ENCODE measurements around the gene ALKBH7.

GRCh38 chr19:6376512-6377190, 4.1 kb downstream of the ALKBH7 start:
- TF ChIP-seq, protein P1, sequence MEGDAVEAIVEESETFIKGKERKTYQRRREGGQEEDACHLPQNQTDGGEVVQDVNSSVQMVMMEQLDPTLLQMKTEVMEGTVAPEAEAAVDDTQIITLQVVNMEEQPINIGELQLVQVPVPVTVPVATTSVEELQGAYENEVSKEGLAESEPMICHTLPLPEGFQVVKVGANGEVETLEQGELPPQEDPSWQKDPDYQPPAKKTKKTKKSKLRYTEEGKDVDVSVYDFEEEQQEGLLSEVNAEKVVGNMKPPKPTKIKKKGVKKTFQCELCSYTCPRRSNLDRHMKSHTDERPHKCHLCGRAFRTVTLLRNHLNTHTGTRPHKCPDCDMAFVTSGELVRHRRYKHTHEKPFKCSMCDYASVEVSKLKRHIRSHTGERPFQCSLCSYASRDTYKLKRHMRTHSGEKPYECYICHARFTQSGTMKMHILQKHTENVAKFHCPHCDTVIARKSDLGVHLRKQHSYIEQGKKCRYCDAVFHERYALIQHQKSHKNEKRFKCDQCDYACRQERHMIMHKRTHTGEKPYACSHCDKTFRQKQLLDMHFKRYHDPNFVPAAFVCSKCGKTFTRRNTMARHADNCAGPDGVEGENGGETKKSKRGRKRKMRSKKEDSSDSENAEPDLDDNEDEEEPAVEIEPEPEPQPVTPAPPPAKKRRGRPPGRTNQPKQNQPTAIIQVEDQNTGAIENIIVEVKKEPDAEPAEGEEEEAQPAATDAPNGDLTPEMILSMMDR (IDR thresholded peaks at IDR 0.05), result no peak
- no peak for TF ChIP-seq POLR2AphosphoS5 (IDR thresholded peaks at IDR 0.05)
- no peak for TF ChIP-seq POLR2A (IDR thresholded peaks at IDR 0.05)

Data from suprapubic skin (tissue), 4 donors.